GM20431 (cell line): ENCODE data around the gene KRTAP5-8.
"Not testable (repeated sequence)": the region's sequence is repeated elsewhere in the genome, so short reads cannot be mapped to it uniquely, and the experiment has no call there.

ENCODE experiments used
- in situ Hi-C: fragments of 300-500 bp; cut with MseI, MboI; formaldehyde crosslinking; loops from one replicate; pipeline ENCODE4 v1.15.0; 2020; ENCODE audit warnings: low sequenced_read_pairs; ENCODE audit not compliant: unreplicated experiment

Gene KRTAP5-8

DNA sequence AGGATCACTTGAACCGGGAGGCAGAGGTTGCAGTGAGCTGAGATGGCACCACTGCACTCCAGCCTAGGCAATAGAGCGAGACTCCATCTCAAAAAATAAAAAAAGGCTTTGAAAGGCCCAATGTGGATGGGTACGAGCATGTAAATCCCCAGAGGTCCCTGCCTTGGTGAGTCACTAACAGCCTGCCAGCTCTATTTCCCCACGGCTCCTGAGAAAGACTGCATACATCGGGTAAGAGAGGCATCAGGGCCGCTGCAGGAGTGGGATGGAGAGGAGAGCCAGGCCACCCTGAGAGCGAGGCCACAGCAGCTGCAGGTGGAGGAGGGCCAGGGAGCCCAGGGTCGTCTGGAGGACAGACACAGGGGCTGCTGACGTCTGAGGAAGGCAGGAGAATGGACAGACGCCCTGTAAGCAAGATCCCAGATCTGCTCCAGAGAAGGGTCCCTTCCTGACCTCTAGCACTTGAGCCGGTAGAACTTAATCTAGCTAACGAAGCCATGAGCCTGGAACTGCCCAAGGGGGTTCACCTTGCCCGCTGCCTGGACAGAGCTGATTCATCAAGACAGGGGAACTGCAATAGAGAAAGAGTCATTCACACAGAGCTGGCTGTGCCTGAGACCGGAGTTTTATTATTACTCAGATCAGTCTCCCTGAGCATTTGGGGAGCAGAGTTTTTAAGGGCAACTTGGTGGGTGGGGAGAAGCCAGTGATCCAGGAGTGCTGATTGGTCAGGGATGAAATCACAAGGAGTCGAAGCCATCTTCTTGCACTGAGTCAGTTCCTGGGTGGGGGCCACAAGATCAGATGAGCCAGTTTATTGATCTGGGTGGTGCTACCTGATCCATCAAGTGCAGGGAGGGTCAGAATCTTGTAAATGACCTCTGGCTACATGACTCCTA is 5.3 kb downstream of the KRTAP5-8 start:
- in situ Hi-C loops, result no loop called here

DNA sequence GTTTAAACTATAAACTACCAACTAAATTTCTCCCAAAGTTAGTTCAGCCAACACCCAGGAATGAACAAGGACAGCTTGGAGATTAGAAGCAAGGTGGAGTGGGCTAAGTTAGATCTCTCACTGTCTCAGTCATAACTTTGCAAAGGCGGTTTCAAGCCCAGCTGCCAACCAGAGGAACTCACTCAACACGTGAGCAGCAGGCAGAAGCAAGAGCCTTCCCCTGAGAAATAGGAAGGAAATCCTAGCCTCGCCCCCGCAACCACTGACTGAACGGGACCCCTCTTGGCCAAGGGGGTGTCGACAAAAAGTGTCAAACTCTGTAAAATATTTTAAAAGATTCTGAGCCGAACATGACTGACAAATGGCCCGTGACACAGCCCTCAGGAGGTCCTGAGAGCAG is 6.0 kb downstream of the KRTAP5-8 start:
- in situ Hi-C loops, result no loop called here

- in situ Hi-C loops, result no loop called here
These were observed 6.8 kb downstream of the KRTAP5-8 start for GRCh38 chr11:71544525-71545214.

GRCh38 chr11:71545405-71545966 is 7.7 kb downstream of the KRTAP5-8 start:
- in situ Hi-C loops, result no loop called here

GRCh38 chr11:71548120-71548519 is 10.3 kb downstream of the KRTAP5-8 start, which contains the start of gene KRTAP5-9:
KRTAP5-9 (plus strand) TSS chr11:71548420; CDS start chr11:71548658, 238 bp downstream.
- in situ Hi-C loops, result no loop called here

DNA sequence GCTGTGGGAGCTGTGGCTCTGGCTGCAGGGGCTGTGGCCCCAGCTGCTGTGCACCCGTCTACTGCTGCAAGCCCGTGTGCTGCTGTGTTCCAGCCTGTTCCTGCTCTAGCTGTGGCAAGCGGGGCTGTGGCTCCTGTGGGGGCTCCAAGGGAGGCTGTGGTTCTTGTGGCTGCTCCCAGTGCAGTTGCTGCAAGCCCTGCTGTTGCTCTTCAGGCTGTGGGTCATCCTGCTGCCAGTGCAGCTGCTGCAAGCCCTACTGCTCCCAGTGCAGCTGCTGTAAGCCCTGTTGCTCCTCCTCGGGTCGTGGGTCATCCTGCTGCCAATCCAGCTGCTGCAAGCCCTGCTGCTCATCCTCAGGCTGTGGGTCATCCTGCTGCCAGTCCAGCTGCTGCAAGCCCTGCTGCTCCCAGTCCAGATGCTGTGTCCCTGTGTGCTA is 10.9 kb downstream of the KRTAP5-8 start:
- in situ Hi-C loops, result no loop called here

- in situ Hi-C loops, result no loop called here
These were observed 13.9 kb downstream of the KRTAP5-8 start for GRCh38 chr11:71551711-71552110.

GRCh38 chr11:71554996-71555395 is 17.2 kb downstream of the KRTAP5-8 start:
- in situ Hi-C loops, result no loop called here

DNA sequence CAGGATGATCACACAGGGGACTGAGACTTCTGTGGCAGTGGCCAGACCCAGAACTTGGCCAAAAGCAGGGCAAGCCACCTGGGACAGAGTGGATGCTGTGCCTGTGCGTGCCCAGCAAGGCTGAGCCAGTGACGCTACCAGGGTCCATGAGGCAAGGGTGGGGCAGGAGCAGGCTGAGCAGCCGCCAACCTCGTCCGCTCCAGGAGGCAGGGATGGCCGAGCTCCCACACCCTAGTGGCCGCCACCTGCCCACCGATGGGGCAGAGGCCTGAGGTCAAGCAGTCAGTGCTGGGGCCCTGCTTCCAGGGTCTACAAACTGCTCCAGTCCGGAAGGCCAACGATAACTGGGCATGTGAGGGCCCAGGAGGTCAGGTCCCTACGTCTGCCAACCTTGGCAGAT is 17.7 kb downstream of the KRTAP5-8 start:
- in situ Hi-C loops, result no loop called here

GRCh38 chr11:71556018-71556417 is 18.2 kb downstream of the KRTAP5-8 start:
- in situ Hi-C loops, result no loop called here

DNA sequence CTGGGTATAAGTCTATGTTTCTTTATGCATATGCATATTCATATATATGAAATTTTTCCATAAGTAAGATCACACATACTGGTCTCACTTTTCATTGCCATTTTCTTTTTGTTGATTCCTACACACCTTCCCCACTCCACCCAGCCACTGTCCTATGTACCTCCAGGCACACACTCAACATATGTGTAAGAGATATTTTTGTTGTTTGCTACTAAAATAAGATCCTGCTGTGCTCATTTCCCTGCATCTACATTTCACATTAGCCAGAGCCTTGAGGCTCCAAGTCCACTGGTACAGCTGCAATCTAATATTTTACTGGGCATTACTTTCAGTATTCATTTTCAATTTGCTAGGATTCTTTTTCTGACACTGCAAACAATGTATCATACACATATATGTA is 19.4 kb downstream of the KRTAP5-8 start:
- in situ Hi-C loops, result no loop called here

DNA sequence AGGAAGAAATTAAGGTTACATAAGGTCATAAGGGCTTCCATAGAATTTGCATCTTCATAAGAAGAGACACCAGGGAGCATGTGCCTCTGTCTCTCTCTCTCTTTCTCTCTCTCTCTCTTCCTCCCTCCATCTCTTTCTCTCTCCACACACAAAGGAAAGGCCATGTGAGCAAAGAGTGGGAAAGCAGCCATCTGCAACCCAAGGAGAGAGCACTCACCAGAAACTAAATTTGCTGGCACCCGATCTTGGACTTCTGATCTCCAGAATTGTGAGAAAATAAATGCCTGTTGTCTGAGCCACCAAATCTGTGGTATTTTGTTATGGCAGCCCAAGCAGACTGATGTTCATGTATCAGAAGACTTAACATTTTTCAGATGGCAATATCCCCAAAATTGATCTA is 21.2 kb downstream of the KRTAP5-8 start:
- in situ Hi-C loops, result no loop called here

- in situ Hi-C loops, result no loop called here
These were observed 24.3 kb downstream of the KRTAP5-8 start for GRCh38 chr11:71562120-71562519.

DNA sequence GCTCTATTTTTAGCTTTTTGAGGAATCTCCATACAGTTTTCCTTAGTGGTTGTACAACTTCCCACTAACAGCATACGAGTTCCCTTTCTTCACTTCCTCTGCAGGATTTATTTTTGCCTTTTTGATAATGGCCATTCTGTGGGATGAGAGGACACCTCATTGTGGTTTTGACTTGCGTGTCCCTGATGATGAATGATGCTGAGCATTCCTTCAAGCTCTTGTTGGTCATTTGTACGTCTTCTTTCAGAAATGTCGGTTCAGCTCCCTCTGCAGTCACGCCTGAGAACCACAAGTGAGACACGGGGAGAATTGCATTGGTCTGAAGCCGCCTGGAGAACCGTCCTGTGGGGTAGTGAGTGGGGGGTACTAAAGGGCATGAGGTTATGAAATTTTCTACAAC is 25.6 kb downstream of the KRTAP5-8 start:
- in situ Hi-C loops, result no loop called here

GRCh38 chr11:71564430-71564829 is 26.6 kb downstream of the KRTAP5-8 start:
- in situ Hi-C loops, result no loop called here

GRCh38 chr11:71565263-71565662 is 27.4 kb downstream of the KRTAP5-8 start, which contains the start of gene KRTAP5-10:
KRTAP5-10 (plus strand) TSS chr11:71565563; CDS start chr11:71565588, 25 bp downstream.
- in situ Hi-C loops, result no loop called here

DNA sequence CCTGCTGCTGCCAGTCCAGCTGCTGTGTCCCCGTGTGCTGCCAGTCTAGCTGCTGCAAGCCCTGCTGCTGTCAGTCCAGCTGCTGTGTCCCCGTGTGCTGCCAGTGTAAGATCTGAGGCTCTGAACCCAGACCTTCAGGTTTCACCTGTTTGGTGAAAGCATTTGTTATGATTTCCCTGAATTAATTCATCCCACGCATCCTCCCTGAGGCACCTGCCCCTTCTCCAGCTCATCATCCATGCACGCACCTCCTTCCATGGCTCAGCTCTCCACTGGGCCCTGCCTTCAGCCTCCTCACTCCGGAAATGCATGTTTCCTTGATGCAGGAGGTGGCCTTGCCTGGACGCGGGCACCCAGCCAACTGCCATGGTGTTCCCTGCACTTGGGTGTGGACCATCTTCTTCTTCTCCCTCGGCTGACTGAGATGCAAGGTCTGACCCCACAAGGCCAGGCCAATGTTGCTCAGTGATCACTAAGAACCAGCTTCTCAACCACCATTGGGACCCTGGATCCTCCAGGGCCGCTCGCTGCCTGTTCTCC is 28.3 kb downstream of the KRTAP5-8 start:
- in situ Hi-C loops, result no loop called here

GRCh38 chr11:71566626-71567599 is 29.1 kb downstream of the KRTAP5-8 start:
- in situ Hi-C loops, result not testable (repeated sequence)

GRCh38 chr11:71567633-71568032 is 29.8 kb downstream of the KRTAP5-8 start:
- in situ Hi-C loops, result not testable (repeated sequence)
